GM12892 (cell line): ENCODE results near the gene VWF.

Experiments
- POLR2A ChIP-seq: IDR thresholded peaks from 2 replicates; pipeline ENCODE4 v1.6.1; 2011; ENCODE audit warnings: low read depth, low read length, control low read depth
- TAF1 ChIP-seq: IDR thresholded peaks from 2 replicates; pipeline ENCODE4 v1.6.1; 2011; ENCODE audit warnings: low read depth, mild to moderate bottlenecking, control low read depth, low read length, borderline replicate concordance

DNA sequence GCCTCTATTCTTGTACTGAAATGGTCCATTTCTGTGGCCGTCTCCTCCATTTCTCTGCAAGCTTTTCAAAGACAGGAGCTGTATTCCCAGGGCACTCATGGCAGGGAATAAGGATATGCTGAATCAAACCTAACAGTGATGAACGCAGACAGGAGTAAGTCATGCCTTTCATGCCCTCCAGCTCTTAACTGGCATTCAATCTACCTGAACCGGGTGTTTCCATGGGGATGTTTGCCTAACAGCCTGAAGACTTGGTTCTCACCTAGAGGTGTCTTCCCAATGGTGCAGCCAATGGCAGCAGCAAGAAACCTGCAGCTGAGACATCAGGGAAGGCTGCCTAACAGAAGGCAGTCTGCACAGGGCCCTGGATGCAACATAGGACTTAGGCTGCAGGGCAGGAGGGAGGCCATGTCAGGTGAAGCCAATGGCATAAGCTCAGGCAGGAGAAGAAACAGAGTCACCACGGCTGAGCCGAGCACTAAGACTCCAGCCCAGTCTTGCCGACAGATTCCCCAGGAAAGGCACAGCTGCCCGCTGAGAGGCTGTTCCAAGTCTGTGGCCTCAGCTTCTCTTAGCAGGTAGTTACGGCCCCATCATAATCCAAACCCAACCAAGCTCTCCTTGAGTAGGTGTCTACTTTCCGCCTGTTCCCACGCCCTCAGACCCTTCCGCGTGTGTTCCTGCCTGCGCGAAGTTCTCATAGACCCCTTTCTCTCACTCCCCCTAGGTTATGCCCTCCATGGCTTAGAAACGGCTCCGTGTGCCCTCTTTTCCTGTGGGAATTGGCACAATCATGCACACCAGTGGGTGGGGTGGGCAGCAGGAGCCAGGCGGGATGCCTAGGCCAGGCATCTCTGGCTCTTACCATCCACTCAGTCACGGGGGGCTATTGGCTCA is 44.1 kb downstream of the VWF start:
- TF ChIP-seq POLR2A (no peak), TAF1 (no peak)
